ENCODE data around the gene IRF3. TPM values are rescaled to one million over a fixed set of nuclear protein-coding genes. Genes with fewer than 3 reads are reported as not detected.

The IRF3 gene, protein sequence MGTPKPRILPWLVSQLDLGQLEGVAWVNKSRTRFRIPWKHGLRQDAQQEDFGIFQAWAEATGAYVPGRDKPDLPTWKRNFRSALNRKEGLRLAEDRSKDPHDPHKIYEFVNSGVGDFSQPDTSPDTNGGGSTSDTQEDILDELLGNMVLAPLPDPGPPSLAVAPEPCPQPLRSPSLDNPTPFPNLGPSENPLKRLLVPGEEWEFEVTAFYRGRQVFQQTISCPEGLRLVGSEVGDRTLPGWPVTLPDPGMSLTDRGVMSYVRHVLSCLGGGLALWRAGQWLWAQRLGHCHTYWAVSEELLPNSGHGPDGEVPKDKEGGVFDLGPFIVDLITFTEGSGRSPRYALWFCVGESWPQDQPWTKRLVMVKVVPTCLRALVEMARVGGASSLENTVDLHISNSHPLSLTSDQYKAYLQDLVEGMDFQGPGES
- 11.3 TPM for total RNA-seq

GRCh38 chr19:49665351-49666119 is at the start of gene IRF3, which contains the start of gene BCL2L12:
IRF3 (minus strand) TSS chr19:49665857; CDS start chr19:49664838, 1,019 bp downstream.
BCL2L12 (plus strand) TSS chr19:49665933; CDS start chr19:49666693, 760 bp downstream.

GRCh38 chr19:49690656-49691242 is 25.1 kb upstream of the IRF3 start, which contains the start of gene CPT1C:
CPT1C (plus strand) TSS chr19:49691116; CDS start chr19:49692253, 1,137 bp downstream.

GRCh38 chr19:49689133-49690078 is 23.7 kb upstream of the IRF3 start, which contains the start of gene ADM5:
ADM5 (plus strand) TSS chr19:49689594; CDS start chr19:49689838, 244 bp downstream.

DNA sequence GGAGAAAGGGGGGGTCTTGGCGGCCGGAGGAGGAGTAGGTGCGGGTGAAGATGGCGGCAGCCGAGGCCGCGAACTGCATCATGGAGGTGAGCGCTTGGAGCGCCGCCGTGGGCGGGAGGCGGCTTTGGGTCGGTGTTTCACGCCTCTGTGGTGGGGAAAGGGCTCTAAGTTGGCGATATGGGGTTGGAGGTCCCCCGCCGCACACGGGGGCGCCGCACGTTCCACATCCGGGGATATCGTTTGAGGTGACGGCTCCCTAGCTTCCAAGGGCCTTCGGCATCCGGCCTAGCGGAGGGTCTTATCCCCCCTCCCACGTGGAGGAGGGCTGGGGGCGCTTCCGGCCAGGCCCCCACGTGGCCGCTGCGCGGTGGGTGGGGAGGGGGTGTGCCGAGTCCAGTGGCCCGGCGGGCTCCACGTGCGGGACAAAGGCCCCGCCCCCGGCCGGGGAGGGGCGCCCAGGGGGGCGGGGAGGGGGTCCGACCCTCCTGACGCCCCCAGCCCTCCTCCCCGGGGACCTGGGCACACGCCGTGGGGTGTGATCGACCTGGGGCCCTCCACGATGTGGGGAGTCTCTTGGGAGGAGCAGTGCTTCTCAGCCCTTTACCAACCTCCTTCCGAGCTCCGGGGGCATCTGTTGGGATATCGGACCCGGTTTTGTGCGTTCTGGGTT is 11.7 kb upstream of the IRF3 start, which contains the start of gene PRMT1:
PRMT1 (plus strand) TSS at position 41 of the 670 bp plus-strand sequence; CDS start at position 51, 10 bp downstream.

DNA sequence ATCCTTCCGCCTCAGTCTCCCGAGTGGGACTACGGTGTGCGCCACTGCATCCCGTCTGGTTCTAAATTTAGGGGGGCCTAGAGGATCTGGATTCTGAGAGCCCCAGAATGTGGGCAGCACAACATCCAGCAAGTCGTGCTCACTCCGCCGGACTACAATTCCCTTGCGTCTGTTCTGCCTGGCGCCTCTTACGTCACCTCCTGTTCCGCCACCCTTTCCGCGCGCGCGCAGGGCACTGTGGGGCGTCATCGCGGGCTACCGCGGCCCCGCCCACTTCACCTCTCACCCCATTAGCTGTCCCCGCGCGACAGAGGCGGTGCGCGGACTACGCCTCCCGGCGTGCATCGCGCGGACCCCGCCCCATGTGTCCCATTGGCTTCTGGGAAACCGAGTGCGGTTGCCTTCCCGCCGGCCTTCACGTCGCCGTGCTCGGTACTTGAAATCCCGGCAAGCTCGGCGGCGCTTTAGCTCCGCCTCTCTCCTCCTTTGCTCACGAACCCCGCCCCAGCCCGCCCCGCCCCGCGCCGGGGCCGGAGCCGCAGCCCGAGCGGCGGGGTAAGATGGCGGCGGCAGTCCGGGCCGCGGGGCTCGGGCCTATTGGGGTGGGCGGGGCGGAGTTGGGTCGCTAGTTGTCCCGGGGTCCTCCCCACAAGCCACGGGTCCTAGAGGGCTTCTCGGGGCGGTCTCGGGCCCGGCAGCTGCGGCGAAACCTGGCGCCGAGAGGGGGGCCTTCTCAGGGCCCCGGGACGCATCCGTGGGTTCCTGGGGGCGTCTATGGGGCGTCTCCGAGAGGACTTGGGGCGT is 23.8 kb downstream of the IRF3 start, which contains the start of gene SCAF1:
SCAF1 (plus strand) TSS at position 522 of the 804 bp plus-strand sequence. CDS start 2,818 bp downstream, outside the sequence.

GRCh38 chr19:49640113-49640898 is 25.4 kb downstream of the IRF3 start, which contains the start of gene RRAS:
RRAS (minus strand) TSS chr19:49640143; CDS start chr19:49640098, 45 bp downstream.

Small RNA genes lying within 50 kb of the gene (small RNA-seq; reads per million reads assigned to genes)
- not detected for gene MIR5088 (ENCODE audit: low replicate concordance)

Other genes starting within 250 kb of the IRF3 start
- gene PTH2, start 242.4 kb downstream of the IRF3 start, total RNA-seq, result not detected
- not detected for gene GFY, start 240.5 kb downstream of the IRF3 start, total RNA-seq
- 36.6 TPM for gene SLC17A7, start 224.3 kb downstream of the IRF3 start, total RNA-seq
- gene PIH1D1, start 214.0 kb downstream of the IRF3 start, total RNA-seq, result 62.9 TPM
- gene ALDH16A1, start 212.6 kb downstream of the IRF3 start, total RNA-seq, result 7.5 TPM
- not detected for gene FLT3LG, start 191.6 kb downstream of the IRF3 start, total RNA-seq
- 2,146 TPM for gene RPL13A, start 178.2 kb downstream of the IRF3 start, total RNA-seq
- 4,186 TPM for gene RPS11, start 169.4 kb downstream of the IRF3 start, total RNA-seq
- gene FCGRT, start 153.2 kb downstream of the IRF3 start, total RNA-seq, result 11.6 TPM
- 4.7 TPM for gene RCN3, start 137.9 kb downstream of the IRF3 start, total RNA-seq
- 32.9 TPM for gene NOSIP, start 85.3 kb downstream of the IRF3 start, total RNA-seq
- 0.94 TPM for gene PRRG2, start 84.5 kb downstream of the IRF3 start, total RNA-seq
- gene PRR12, start 74.7 kb downstream of the IRF3 start, total RNA-seq, result 15.3 TPM
- gene RRAS, start 25.7 kb downstream of the IRF3 start, total RNA-seq, result 0.94 TPM
- gene SCAF1, start 23.6 kb downstream of the IRF3 start, total RNA-seq, result 18.8 TPM
- not detected for gene BCL2L12, start 76 bp upstream of the IRF3 start, total RNA-seq
- gene PRMT1, start 11.4 kb upstream of the IRF3 start, total RNA-seq, result 243 TPM
- 1.9 TPM for gene ADM5, start 23.7 kb upstream of the IRF3 start, total RNA-seq
- gene CPT1C, start 25.3 kb upstream of the IRF3 start, total RNA-seq, result 58.5 TPM
- gene TSKS, start 97.4 kb upstream of the IRF3 start, total RNA-seq, result not detected
- 70.7 TPM for gene AP2A1, start 101.1 kb upstream of the IRF3 start, total RNA-seq
- 20.0 TPM for gene FUZ, start 147.4 kb upstream of the IRF3 start, total RNA-seq
- 31.3 TPM for gene MED25, start 152.4 kb upstream of the IRF3 start, total RNA-seq
- 183 TPM for gene PTOV1, start 185.3 kb upstream of the IRF3 start, total RNA-seq
- 51.0 TPM for gene PNKP, start 201.7 kb upstream of the IRF3 start, total RNA-seq
- gene AKT1S1, start 211.5 kb upstream of the IRF3 start, total RNA-seq, result 5.9 TPM
- gene TBC1D17, start 211.8 kb upstream of the IRF3 start, total RNA-seq, result 14.4 TPM
- not detected for gene IL4I1, start 231.0 kb upstream of the IRF3 start, total RNA-seq

Measured in parietal lobe (tissue), 2 donors.